ENCODE data around the gene GNMT. TPM values are rescaled to one million over a fixed set of nuclear protein-coding genes. Genes with fewer than 3 reads are reported as not detected.

GNMT gene
- total and polyA plus RNA-seq, 9 of the 15 experiments (the other 6 are each of a cell fraction or from before 2014, with no cell fraction given), result 0.11 to 0.29 (median 0.15) TPM; not detected in 6

- TF ChIP-seq AFF1 (IDR thresholded peaks at IDR 0.05; ENCODE audit: low read depth in 1 of 2, partially characterized antibody in 2 of 2), result peak in 1 of 2 experiments; percentile 90
- TF ChIP-seq GTF2B (IDR thresholded peaks at IDR 0.05; ENCODE audit: extremely low read depth, insufficient read length), result no peak
- TF ChIP-seq THRB (CRISPR knock-in tag; conservative IDR thresholded peaks at IDR 0.05), result no peak
- peak; percentile 75 to 84 for TF ChIP-seq MAZ (CRISPR knock-in tag; conservative IDR thresholded peaks at IDR 0.05 in 1 of 2, IDR thresholded peaks at IDR 0.05 in 1 of 2)
- 0 out of 2 replicates have a peak, but pooled peaks have one; percentile 46 for TF ChIP-seq ZNF76 (CRISPR knock-in tag; IDR thresholded peaks at IDR 0.05; ENCODE audit: borderline replicate concordance)
- TF ChIP-seq MIER1 (IDR thresholded peaks at IDR 0.05; ENCODE audit: low read depth), result no peak
- 0 out of 2 replicates have a peak, but pooled peaks have one; percentile 25 for TF ChIP-seq ZNF766 (CRISPR knock-in tag; conservative IDR thresholded peaks at IDR 0.05)
- TF ChIP-seq MAFK (IDR thresholded peaks at IDR 0.05; ENCODE audit: low read length), result no peak
- no peak for TF ChIP-seq ZNF79 (CRISPR knock-in tag; IDR thresholded peaks at IDR 0.05; ENCODE audit: low read depth)
- peak; percentile 8; the same call in 1 of the 2 replicates for TF ChIP-seq ZNF24 (IDR thresholded peaks at IDR 0.05)
- no peak for TF ChIP-seq RNF219 (CRISPR knock-in tag; IDR thresholded peaks at IDR 0.05)
- peak; percentile 69 for TF ChIP-seq SOX6 (IDR thresholded peaks at IDR 0.05)
- TF ChIP-seq CCAR2 (IDR thresholded peaks at IDR 0.05; ENCODE audit: low read depth, low read length), result no peak
- peak; percentile 28; the same call in 1 of the 2 replicates for TF ChIP-seq PKNOX1 (IDR thresholded peaks at IDR 0.05)
- peak; percentile 76 for TF ChIP-seq NFIC (IDR thresholded peaks at IDR 0.05)
- no peak for TF ChIP-seq SREBF2 (CRISPR knock-in tag; IDR thresholded peaks at IDR 0.05)
- no peak for TF ChIP-seq DACH1 (IDR thresholded peaks at IDR 0.05; ENCODE audit: partially characterized antibody)
Measured at GRCh38 chr6:42928986-42929820, 31.4 kb upstream of the GNMT start, which contains the start of gene CNPY3 (continued).

All from K562 (cell line).